NCI-H146 treated with DMSO at 0.1 percent for 48 hours (cell line): Measurements from ENCODE around the gene PLSCR5.
A peak's percentile ranks its signal among the peaks of the same experiment; 100 is the strongest.

Experiments used
- DNase-seq: peaks from one replicate; lab custom pipeline; 2025; ENCODE audit not compliant: unreplicated experiment; lab: John Stamatoyannopoulos, UW

PLSCR5 gene

GRCh38 chr3:146605106-146605505, at the start of gene PLSCR5:
Gene PLSCR5 (minus strand): TSS chr3:146605346. CDS start chr3:146605212, 134 bp downstream.
- DNase-seq = no peak

- DNase-seq = no peak
These were observed 48.8 kb upstream of the PLSCR5 start for GRCh38 chr3:146653978-146654377.

GRCh38 chr3:146650691-146651442, 45.7 kb upstream of the PLSCR5 start:
- no peak for DNase-seq

- DNase-seq = peak; percentile 97
These were observed 41.1 kb upstream of the PLSCR5 start for GRCh38 chr3:146646261-146646660.

DNA sequence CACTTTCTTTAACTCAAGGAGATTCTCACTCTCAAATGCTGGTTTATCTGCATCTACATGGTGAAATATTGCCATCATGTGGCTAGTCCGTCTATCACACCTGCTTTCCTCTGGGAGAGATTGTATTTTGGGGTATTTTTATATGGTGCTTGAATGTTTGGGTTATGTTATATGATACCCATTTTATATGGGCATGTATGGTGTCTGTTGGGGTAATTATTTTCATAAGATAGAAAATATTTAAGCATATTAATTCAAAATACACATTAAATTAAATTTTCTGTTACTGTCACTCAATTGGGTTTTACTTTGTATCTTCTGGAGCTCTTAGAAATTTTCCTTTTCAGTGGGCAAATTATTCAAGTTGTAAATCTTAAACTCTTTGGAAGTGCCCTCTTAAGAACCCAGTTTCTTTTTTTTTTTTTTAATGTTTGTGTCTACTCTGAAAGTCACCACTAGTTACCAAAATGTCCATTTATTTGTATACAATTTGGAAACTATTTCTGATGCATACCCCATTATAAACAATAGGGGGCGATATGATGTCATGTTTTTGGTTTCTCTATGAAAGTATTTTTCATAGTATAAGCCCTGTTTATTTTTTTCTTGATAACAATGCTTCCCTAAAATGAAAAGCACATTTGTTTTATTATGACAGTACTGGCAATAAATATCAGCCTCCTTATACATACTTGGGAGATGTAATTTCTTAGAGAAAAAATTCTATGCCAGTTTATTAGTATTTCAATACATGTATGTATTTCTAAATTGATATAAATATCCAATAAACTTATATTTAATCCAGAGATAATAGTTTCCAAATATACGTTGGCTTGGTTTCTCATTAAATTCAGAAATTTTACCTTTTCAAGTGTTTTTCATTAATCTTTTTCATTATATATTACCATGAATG, 36.1 kb upstream of the PLSCR5 start:
- DNase-seq = peak; percentile 69

- DNase-seq = peak; percentile 45
These were observed 35.2 kb upstream of the PLSCR5 start for GRCh38 chr3:146640361-146640760.

DNA sequence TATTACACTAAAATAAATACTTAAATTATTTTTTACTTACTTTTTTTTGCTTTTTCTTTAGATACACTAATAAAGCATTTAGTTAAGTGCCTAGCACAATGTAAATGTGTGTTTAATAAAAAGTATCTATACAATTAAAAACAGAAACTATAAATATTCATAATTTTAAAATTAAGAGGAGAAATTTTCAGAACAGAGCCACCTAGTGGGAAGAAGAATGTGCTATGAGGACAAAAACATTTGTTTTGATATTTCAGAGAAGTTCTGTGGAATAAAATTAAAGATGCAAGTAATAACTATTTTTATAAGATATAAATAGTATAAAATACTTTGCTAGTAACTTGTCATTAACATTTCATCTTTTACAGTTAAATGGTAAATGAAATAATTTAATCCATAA, 33.6 kb upstream of the PLSCR5 start:
- DNase-seq = no peak

DNA sequence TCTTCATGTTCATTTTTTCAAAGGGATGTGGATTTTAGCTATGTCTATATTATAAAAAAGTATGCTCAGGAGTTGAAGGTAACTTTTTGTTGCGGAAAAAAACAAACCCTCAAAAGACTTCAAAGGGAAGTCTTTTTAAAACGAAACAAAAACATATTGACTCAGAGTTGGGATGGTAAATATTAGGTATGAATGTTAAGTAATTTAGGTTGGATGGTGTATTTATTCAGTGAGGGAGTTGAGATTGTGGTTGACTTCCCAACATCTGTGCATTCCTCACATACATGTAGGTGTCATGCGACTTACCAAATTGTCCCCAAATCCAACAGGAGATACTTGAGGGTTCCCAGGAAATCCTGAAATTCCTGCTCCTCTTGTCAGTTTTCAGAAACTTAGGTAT, 32.7 kb upstream of the PLSCR5 start:
- no peak for DNase-seq

DNA sequence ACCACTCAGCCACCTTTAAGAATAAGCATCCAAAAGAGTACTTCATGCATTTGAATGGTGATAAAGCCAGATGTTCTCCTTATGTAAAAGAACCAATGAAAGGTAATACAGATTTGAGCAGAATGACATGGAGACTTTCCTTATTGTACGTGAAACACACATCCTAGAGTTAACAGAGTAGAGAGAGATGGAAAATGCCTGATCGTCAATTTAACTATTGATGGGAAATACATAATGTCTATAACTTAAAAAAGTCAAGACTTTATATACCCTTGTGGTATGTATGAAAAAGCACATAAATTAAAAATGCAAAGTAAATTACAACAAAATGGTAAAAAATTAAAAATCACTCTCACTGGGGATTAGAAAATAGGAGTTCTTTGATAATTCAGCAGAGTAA, 31.7 kb upstream of the PLSCR5 start:
- no peak for DNase-seq

- DNase-seq = no peak
These were observed 29.2 kb upstream of the PLSCR5 start for GRCh38 chr3:146634346-146634745.

- DNase-seq = no peak
These were observed 23.5 kb upstream of the PLSCR5 start for GRCh38 chr3:146628671-146629070.

DNA sequence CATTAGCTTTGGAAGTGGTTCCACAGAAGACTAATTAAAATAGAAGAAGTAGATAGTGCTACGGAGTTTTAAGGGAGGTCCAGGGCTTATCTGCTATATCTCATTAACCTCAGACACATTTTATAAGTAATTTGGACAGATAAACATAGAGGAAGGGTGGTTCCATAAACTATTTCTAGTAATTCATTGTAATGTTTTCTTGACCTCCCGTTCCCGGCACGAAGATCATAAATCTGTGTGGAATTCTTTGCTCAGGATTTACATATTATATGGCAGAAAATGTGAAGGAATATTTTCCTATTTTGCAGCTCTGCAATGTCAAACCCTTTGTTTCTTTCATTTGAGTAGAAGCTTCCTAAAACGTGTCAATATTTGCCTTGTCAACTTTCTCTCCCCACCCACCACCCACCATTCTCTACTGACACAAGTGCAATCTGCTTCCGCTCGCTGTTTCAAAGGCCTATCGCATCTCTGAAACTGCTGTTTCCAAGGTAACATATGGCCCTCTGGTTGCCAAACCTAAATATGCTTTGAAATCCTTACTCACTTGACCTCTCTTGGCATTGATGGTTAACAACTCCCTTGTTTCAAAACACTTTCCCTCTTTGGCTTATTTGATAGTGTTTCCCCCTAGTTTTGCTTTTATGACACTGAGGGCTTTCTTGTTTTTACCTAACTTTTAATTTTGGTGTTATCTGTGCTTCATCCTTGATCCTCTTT, 21.4 kb upstream of the PLSCR5 start:
- no peak for DNase-seq

DNA sequence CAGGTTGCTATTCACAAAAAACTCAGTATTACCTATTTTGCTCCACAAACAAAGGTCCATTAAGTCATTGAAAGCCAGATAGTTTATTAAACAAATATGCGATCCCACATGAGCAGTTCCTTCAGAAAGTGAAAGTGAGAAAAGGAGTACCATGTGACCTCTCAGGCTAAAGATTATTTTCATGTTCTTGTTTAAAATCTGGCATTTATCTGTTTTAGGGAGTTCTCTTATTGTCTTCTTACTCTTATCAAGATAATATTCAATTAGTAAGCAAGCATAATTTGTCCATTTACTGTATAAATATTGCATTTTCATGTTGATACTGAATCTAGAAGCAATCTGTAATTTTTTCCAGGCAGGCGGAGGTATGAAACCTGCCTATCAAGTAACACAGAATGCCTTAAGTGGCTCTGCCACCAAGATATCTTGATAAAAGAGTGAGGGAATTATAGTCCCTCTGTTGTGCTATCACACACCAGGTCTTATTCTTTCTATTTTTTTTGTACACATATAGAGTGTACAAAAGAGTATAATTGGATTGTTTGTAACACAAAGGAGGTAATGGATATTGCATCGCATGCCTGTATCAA, 20.1 kb upstream of the PLSCR5 start:
- no peak for DNase-seq

GRCh38 chr3:146621723-146622122, 16.6 kb upstream of the PLSCR5 start:
- no peak for DNase-seq

GRCh38 chr3:146612015-146612414, 6.9 kb upstream of the PLSCR5 start:
- no peak for DNase-seq

DNA sequence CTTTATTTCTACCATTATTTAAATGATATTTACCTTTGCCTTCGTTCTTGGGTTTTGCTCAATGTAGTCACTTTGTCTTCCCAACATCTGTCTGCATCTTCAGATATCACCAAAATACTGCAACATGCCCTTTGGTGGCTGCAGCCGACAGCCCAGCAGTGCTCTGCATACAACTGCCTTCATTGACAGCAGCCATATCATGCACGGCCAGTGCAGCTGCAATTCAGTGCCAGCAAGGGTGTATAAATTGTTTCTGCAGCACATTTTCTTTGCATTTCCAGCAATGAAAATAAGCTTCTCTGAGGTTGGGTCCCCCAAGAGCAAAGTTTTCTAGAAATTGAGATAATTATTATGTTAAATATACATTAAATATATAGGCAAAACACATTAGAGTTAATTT, 6.0 kb upstream of the PLSCR5 start:
- DNase-seq = no peak

- no peak for DNase-seq
These were observed 6.6 kb downstream of the PLSCR5 start for GRCh38 chr3:146598535-146598934.

DNA sequence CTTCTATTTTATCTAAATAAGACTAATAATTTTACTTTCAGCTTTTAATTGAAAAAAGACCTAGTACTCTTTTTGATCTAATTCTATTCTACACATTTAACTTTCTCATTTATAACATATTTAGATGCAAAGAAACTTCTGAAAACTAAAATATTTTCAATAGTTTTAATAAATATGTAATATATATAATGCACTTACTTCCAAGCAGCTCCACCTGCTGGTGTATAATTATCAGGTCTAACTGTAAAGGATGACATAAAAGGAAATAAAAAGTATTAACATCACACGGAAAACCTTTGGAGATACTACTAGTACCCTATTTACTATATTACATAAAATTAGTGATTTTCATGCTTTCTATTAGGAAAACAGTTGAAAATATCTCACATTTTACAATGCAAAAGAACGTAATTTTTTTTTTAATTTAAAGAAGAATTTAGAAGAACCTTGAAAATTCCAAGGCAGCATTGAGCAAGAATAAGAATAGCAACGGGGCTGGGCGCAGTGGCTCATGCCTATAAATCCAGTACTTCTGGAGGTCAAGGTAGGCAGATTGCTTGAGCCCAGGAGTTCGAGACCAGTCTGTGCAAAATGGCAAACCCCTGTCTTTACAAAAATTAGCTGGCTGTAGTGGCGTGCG, 10.2 kb downstream of the PLSCR5 start:
- DNase-seq = no peak

DNA sequence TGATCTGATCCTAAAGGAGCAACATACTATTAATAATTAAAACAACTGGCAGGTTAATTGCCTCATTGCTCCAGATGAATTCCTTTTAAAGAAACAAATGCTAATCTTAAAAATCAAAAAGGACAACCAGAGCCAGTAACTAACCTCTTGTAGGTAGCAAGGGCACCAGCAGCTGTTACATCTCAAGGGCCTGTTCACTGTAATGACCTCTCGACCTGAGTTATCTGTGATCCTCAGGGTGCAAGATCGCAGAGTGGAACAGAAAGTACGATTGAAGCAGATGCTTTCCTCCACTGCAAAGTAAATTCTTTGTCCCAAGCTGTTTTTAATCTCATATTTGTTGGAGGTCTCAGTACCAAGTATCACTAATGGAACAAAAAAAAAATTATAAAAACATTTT, 11.4 kb downstream of the PLSCR5 start:
- no peak for DNase-seq

DNA sequence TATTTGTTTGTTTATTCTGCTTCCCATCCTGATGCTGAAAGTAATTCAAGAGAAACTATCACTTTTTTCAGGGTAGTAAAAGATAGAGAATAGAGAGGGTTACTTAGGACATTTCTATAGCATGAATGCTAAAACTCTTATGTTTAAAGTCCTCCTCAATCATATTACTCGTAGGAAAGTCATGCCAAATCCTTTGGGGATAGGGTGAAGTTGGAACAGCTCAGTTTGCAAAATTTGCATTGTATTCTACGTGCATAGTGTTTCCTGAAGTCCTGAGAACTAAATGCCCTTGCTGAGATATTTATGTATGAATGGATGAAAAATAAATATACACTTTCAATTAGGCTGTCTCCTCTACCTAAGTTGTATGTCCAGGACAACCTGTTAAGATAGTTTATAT, 14.6 kb downstream of the PLSCR5 start:
- no peak for DNase-seq
